ENCODE measurements around the gene SLC25A1. TPM values are rescaled to one million over a fixed set of nuclear protein-coding genes. Genes with fewer than 3 reads are reported as not detected.

Gene SLC25A1
- total RNA-seq, 1 experiment from 2014 or later, result 162 TPM

GRCh38 chr22:19218541-19219233, 40.2 kb upstream of the SLC25A1 start:
- Histone ChIP-seq H3K4me3 (ENCODE audit: low read depth in 2 of 2, low read length in 2 of 2) (no peak overlapping the region), H3K9me3 (ENCODE audit: control insufficient read depth, insufficient read depth, low read depth, low read length) (no peaks in the 10 kb centered on the region), H3K4me1 (ENCODE audit: control insufficient read depth, insufficient read depth, low read length) (no peaks in the 10 kb centered on the region), H3K27me3 (ENCODE audit: control insufficient read depth, insufficient read depth, low read length) (no peaks in the 10 kb centered on the region), H3K36me3 (ENCODE audit: control insufficient read depth, insufficient read depth, low read length) (no peaks in the 10 kb centered on the region), H3K27ac (ENCODE audit: low read length) (no peak overlapping the region)
- POLR2A ChIA-PET, result no interaction called here
- in situ Hi-C loops (cut with HindIII; ENCODE audit: low pct_unique_long_range_greater_than_20kb, low sequenced_read_pairs), result no loop called here
- intact Hi-C loops (cut with micrococcal nuclease; ENCODE audit: unreplicated experiment), result no loop called here
- CTCF ChIA-PET, result no interaction called here
- no TSS peak for BruUV-seq (replicated peaks)
- TF ChIP-seq, protein P1, sequence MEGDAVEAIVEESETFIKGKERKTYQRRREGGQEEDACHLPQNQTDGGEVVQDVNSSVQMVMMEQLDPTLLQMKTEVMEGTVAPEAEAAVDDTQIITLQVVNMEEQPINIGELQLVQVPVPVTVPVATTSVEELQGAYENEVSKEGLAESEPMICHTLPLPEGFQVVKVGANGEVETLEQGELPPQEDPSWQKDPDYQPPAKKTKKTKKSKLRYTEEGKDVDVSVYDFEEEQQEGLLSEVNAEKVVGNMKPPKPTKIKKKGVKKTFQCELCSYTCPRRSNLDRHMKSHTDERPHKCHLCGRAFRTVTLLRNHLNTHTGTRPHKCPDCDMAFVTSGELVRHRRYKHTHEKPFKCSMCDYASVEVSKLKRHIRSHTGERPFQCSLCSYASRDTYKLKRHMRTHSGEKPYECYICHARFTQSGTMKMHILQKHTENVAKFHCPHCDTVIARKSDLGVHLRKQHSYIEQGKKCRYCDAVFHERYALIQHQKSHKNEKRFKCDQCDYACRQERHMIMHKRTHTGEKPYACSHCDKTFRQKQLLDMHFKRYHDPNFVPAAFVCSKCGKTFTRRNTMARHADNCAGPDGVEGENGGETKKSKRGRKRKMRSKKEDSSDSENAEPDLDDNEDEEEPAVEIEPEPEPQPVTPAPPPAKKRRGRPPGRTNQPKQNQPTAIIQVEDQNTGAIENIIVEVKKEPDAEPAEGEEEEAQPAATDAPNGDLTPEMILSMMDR (IDR thresholded peaks at IDR 0.05), result no peak
- TF ChIP-seq SIN3A (IDR thresholded peaks at IDR 0.05; ENCODE audit: borderline replicate concordance, insufficient read depth, low read depth, low read length) (no peak), REST (IDR thresholded peaks at IDR 0.05; ENCODE audit: insufficient read depth in 1 of 2, low read depth in 2 of 2, low read length in 1 of 2) (no peak), TCF7L2 (IDR thresholded peaks at IDR 0.05; ENCODE audit: low read depth, low read length) (no peak), POLR2AphosphoS5 (IDR thresholded peaks at IDR 0.05; ENCODE audit: low read depth, low read length) (no peak)
- ATAC-seq (no peak), DNase-seq (ENCODE audit: low read depth, low spot score) (no peak)

DNA sequence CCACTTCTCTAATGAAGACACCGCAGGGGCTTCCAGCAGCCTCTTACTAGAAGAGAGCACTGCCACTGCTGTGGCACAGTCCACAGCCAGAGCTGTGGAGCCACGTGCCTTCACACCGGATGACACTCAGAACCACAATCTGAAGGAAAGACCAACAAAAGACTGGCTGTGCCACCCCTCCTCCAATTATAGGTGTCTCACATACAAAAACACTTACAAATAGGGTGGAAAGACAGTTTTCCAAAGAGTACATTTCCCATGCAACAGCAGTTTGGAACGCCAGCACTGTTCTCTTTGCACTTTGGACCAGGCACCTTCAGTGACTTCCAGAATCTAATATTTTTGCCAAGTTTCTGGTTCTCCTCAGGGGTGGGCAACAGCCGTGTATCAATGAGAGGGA, 38.0 kb upstream of the SLC25A1 start:
- no peak for ATAC-seq
- TF ChIP-seq TCF7L2 (IDR thresholded peaks at IDR 0.05; ENCODE audit: low read depth, low read length) (no peak), POLR2AphosphoS5 (IDR thresholded peaks at IDR 0.05; ENCODE audit: low read depth, low read length) (no peak), SIN3A (IDR thresholded peaks at IDR 0.05; ENCODE audit: borderline replicate concordance, insufficient read depth, low read depth, low read length) (no peak), REST (IDR thresholded peaks at IDR 0.05; ENCODE audit: insufficient read depth in 1 of 2, low read depth in 2 of 2, low read length in 1 of 2) (no peak)
- TF ChIP-seq, protein P1 (IDR thresholded peaks at IDR 0.05), result no peak
- no peak for DNase-seq (ENCODE audit: low read depth, low spot score)
- in situ Hi-C loops (cut with HindIII; ENCODE audit: low pct_unique_long_range_greater_than_20kb, low sequenced_read_pairs) (no loop called here), intact Hi-C loops (cut with micrococcal nuclease; ENCODE audit: unreplicated experiment) (no loop called here)
- ChIA-PET CTCF (no interaction called here), POLR2A (no interaction called here)
- no peaks in the 10 kb centered on the region for H3K36me3 ChIP-seq (ENCODE audit: control insufficient read depth, insufficient read depth, low read length)
- no peaks in the 10 kb centered on the region for H3K27me3 ChIP-seq (ENCODE audit: control insufficient read depth, insufficient read depth, low read length)
- H3K4me1 ChIP-seq (ENCODE audit: control insufficient read depth, insufficient read depth, low read length), result no peaks in the 10 kb centered on the region
- no peak overlapping the region for H3K27ac ChIP-seq (ENCODE audit: low read length)
- no peaks in the 10 kb centered on the region for H3K9me3 ChIP-seq (ENCODE audit: control insufficient read depth, insufficient read depth, low read depth, low read length)
- no peak overlapping the region for H3K4me3 ChIP-seq (ENCODE audit: low read depth in 2 of 2, low read length in 2 of 2)
- no TSS peak for BruUV-seq (replicated peaks)

Measured in Panc1 (cell line).